ENCODE results near the gene EEFSEC. TPM values are rescaled to one million over a fixed set of nuclear protein-coding genes. Genes with fewer than 3 reads are reported as not detected.

The EEFSEC gene
- total RNA-seq, 1 experiment from 2014 or later = 37.7 TPM

DNA sequence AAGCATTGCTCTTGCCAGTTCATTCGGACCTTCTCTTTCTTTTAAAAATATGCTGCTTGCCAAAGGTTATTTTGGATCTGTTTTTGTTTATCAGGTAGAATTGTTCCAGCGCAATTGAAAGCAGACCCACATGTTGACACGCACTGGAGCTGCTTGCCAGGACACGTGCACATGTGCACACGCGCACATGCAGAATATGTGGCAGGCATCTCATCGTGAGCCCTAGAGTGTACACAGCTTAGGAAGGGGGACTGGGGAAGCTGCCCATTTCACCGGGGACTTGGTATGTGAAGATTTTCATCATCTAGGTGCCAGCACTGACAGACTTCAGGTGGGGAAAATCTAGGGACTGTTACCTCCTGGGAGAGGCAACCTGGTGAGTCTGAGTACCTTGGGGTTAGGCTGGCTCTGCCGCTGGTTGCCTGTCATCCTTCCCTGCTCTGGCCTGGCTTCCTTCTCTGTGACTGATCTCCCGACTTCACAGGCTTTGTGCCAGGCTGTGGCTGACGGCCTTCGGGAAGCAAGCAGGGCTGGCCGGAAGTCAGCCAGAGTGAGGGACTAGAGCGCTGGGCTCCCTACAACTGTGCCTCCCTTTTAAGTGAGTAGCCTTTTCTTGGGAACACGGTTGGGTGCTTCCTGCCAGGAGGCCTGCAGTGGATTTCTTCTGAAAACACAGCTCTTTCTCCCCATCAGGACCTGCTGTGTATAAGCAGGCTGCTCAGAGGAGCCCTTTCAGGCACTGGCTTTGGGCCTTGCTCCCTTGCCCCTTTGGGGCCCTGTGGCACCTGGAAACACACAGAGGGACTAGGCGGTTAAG lies 129.3 kb downstream of the EEFSEC start:
- CTCF ChIA-PET = no interaction called here
- Mint-ChIP-seq H3K4me3 (ENCODE audit: low read depth, unreplicated experiment) (no peak overlapping the region), H3K27ac (ENCODE audit: unreplicated experiment) (no peak overlapping the region)

DNA sequence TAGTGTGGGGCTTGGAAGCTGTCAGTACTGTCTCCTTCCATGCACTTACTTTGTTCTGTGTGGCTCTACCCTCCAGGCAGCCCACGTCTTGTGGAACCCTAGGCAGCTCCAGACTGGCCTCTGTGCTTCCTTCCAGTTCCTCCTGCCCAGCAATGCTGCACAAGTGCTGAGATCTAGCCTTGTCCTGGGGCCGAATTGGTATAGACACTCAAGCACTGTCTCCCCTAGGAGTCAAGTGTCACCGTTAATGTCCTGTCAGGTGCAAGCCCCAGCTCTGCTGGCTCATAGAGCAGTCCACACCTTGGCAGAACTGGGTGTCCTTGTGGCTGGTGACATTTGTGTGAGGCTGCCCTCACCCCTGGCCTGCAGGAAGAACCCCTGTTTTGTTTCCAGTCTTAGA lies 130.1 kb downstream of the EEFSEC start:
- Mint-ChIP-seq H3K4me3 (ENCODE audit: low read depth, unreplicated experiment) (no peak overlapping the region), H3K9me3 (ENCODE audit: low read depth, unreplicated experiment) (no peaks in the 10 kb centered on the region), H3K36me3 (ENCODE audit: insufficient read depth, unreplicated experiment) (no peaks in the 10 kb centered on the region), H3K27ac (ENCODE audit: unreplicated experiment) (no peak overlapping the region), H3K4me1 (ENCODE audit: low read depth, unreplicated experiment) (no peaks in the 10 kb centered on the region), H3K27me3 (ENCODE audit: unreplicated experiment) (no peaks in the 10 kb centered on the region)
- CTCF ChIA-PET = no interaction called here
- intact Hi-C loops (cut with micrococcal nuclease; ENCODE audit: unreplicated experiment) = no loop called here
- no peak for DNase-seq
- TF ChIP-seq CTCF (IDR thresholded peaks at IDR 0.05; ENCODE audit: unreplicated experiment) = no peak
- BruUV-seq (replicated peaks) = no TSS peak

More for the DNA sequence above, 129.3 kb downstream of the EEFSEC start:
- Mint-ChIP-seq H3K36me3 (ENCODE audit: insufficient read depth, unreplicated experiment) (no peaks in the 10 kb centered on the region), H3K4me1 (ENCODE audit: low read depth, unreplicated experiment) (no peaks in the 10 kb centered on the region), H3K9me3 (ENCODE audit: low read depth, unreplicated experiment) (no peaks in the 10 kb centered on the region), H3K27me3 (ENCODE audit: unreplicated experiment) (no peaks in the 10 kb centered on the region)
- intact Hi-C loops (cut with micrococcal nuclease; ENCODE audit: unreplicated experiment) = no loop called here
- BruUV-seq (replicated peaks) = no TSS peak
- no peak for TF ChIP-seq CTCF (IDR thresholded peaks at IDR 0.05; ENCODE audit: unreplicated experiment)
- no peak for DNase-seq

GRCh38 chr3:128285042-128285966 lies 132.0 kb downstream of the EEFSEC start:
- Mint-ChIP-seq H3K27me3 (ENCODE audit: unreplicated experiment) (no peaks in the 10 kb centered on the region), H3K9me3 (ENCODE audit: low read depth, unreplicated experiment) (peaks cover 2% of the 10 kb centered on the region), H3K4me3 (ENCODE audit: low read depth, unreplicated experiment) (no peak overlapping the region), H3K36me3 (ENCODE audit: insufficient read depth, unreplicated experiment) (no peaks in the 10 kb centered on the region), H3K4me1 (ENCODE audit: low read depth, unreplicated experiment) (no peaks in the 10 kb centered on the region), H3K27ac (ENCODE audit: unreplicated experiment) (no peak overlapping the region)
- intact Hi-C loops (cut with micrococcal nuclease; ENCODE audit: unreplicated experiment) = no loop called here
- TF ChIP-seq CTCF (IDR thresholded peaks at IDR 0.05; ENCODE audit: unreplicated experiment) = no peak
- CTCF ChIA-PET = no interaction called here
- peak; percentile 0 for DNase-seq
- BruUV-seq (replicated peaks) = no TSS peak

DNA sequence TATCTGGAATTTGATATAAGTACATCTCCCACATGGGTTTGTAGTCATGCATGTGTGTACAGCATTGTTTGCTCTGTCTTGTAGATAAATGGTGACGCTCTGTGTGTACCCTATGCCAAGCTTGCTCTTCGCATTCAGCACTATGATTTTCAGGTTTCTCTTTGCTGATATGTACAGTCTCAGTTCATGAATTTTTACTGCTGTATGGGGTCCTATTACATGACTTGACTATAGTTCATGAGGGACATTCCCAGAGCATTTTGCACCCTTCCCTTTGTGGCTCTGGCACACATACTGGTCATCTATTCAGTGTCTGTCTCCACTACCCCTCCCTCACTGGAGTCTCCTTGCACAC lies 132.7 kb downstream of the EEFSEC start:
- Mint-ChIP-seq H3K27me3 (ENCODE audit: unreplicated experiment) (no peaks in the 10 kb centered on the region), H3K4me1 (ENCODE audit: low read depth, unreplicated experiment) (no peaks in the 10 kb centered on the region), H3K27ac (ENCODE audit: unreplicated experiment) (no peak overlapping the region), H3K36me3 (ENCODE audit: insufficient read depth, unreplicated experiment) (no peaks in the 10 kb centered on the region), H3K9me3 (ENCODE audit: low read depth, unreplicated experiment) (peaks cover 3% of the 10 kb centered on the region), H3K4me3 (ENCODE audit: low read depth, unreplicated experiment) (no peak overlapping the region)
- DNase-seq = peak; percentile 0
- TF ChIP-seq CTCF (IDR thresholded peaks at IDR 0.05; ENCODE audit: unreplicated experiment) = no peak
- BruUV-seq (replicated peaks) = no TSS peak
- CTCF ChIA-PET = no interaction called here
- intact Hi-C loops (cut with micrococcal nuclease; ENCODE audit: unreplicated experiment) = no loop called here

Measured in Calu3 (cell line).